HG03521 (cell line): ENCODE results near the gene TFAP2E.

ENCODE experiments used
- ATAC-seq: cut with Tn5 transposase; IDR thresholded peaks from one replicate; pipeline ENCODE4 v1.9.1; 2021; ENCODE audit warnings: mild to moderate bottlenecking, moderate library complexity; ENCODE audit not compliant: unreplicated experiment

The TFAP2E gene

GRCh38 chr1:35556484-35557117 is 16.5 kb upstream of the TFAP2E start:
- ATAC-seq: no peak

- peak; percentile 64 for ATAC-seq
Measured at GRCh38 chr1:35557118-35557610, 15.9 kb upstream of the TFAP2E start, which contains the start of gene KIAA0319L. Gene KIAA0319L (minus strand): TSS chr1:35557403. CDS start chr1:35554491, 2,912 bp downstream.

DNA sequence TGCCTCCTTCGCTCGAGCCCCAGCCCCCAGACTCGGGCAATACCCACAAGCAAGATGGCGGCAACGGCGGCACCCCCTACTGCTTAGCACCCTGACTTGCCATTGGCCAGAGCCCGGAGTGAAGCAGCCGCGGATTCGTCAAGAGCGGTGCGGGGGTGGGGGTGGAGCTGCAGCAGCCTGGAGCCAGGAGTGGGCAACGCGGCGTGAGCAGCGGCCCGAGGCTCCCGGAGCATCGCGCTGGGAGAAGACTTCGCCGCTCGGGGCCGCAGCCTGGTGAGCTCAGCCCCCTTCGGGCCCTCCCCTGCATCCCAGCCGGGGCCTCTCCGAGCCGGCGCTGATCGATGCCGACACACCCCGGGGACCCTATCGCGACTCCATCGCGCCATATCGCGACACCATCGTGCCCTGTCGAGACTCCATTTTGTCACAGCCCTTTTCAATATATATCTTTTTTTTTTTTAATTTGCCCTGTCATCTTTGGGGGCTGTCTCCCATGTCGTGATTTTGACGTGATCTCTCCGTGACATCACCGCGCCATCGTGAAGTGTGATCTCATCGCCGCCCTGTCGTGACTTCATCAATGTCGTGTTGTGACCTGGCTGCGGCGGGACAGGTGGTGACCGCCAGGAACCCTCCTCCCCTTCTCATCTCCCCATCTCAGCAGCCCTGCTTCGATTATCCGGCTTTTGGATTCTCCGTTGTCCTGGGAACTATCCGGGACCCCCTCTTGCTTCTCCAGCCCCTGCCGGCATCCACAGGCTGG is 15.3 kb upstream of the TFAP2E start, which contains the start of gene NCDN:
Gene NCDN, plus strand, starts transcription at position 189 of the 763 bp plus-strand sequence. Its CDS starts 392 bp downstream, at position 581.
- peak; percentile 82 for ATAC-seq

GRCh38 chr1:35558374-35559316 is 14.5 kb upstream of the TFAP2E start:
- no peak for ATAC-seq

DNA sequence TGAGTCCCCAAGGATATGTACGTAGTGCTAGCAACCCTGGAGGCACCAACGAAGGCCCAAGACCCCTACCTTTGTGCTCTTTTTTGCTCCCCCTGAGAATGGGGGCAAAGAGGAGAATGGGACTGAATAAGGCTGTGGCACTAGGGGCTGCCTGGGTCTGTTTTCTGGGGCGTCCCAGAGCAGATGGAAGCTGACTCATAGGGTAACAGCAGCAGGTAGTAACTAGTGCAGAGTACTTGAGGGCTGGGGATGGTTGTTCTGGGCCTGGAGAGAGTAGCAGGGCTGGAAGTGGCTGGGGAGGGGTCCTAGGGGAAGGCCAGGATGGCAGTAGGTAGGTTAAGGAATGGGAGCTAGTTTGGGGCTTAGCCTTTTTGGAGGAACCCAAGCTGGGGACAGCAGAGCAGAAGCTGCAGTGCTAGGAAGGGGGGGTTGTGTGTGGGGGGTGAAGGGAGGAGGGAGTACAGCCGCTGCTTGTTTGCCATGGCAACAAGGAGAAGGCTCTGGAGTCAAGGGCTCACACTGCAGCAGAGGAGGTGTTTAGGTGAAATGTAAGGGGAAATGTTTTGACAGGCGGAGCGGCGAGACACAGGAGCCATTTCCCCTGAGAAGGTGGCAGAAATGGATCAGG is 13.7 kb upstream of the TFAP2E start:
- no peak for ATAC-seq

DNA sequence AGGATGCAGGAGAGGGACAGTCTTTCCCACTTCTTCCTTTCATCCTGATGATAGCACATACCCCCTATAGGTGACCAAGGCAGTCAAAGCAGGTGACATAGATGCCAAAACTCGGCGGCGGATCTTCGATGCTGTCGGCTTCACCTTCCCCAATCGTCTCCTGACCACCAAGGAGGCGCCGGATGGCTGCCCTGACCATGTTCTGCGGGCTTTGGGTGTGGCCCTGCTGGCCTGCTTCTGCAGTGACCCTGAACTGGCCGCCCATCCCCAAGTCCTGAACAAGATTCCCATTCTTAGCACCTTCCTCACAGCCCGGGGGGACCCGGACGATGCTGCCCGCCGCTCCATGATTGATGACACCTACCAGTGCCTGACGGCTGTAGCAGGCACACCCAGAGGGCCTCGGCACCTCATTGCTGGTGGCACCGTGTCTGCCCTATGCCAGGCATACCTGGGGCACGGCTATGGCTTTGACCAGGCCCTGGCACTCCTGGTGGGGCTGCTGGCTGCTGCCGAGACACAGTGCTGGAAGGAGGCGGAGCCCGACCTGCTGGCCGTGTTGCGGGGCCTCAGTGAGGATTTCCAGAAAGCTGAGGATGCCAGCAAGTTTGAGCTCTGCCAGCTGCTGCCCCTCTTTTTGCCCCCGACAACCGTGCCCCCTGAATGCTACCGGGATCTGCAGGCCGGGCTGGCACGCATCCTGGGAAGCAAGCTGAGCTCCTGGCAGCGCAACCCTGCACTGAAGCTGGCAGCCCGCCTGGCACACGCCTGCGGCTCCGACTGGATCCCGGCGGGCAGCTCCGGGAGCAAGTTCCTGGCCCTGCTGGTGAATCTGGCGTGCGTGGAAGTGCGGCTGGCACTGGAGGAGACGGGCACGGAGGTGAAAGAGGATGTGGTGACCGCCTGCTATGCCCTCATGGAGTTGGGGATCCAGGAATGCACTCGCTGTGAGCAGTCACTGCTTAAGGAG is 12.6 kb upstream of the TFAP2E start:
- ATAC-seq: no peak

- no peak for ATAC-seq
Measured at GRCh38 chr1:35561297-35561971, 11.7 kb upstream of the TFAP2E start.

- ATAC-seq: no peak
Measured at GRCh38 chr1:35561972-35562680, 11.0 kb upstream of the TFAP2E start.

DNA sequence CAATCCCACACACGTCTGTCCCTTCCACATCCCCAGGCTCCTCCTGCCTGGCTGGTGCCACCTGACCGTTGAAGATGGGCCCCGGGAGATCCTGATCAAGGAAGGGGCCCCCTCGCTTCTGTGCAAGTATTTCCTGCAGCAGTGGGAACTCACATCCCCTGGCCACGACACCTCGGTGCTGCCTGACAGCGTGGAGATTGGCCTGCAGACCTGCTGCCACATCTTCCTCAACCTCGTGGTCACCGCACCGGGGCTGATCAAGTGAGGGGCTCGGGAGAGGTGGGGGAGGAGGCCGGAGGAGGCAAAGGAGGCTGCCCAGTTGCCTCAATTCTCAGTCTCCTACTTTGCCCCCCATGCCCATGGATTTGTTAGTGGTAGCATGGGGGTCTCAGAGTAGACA is 9.9 kb upstream of the TFAP2E start:
- ATAC-seq: no peak

DNA sequence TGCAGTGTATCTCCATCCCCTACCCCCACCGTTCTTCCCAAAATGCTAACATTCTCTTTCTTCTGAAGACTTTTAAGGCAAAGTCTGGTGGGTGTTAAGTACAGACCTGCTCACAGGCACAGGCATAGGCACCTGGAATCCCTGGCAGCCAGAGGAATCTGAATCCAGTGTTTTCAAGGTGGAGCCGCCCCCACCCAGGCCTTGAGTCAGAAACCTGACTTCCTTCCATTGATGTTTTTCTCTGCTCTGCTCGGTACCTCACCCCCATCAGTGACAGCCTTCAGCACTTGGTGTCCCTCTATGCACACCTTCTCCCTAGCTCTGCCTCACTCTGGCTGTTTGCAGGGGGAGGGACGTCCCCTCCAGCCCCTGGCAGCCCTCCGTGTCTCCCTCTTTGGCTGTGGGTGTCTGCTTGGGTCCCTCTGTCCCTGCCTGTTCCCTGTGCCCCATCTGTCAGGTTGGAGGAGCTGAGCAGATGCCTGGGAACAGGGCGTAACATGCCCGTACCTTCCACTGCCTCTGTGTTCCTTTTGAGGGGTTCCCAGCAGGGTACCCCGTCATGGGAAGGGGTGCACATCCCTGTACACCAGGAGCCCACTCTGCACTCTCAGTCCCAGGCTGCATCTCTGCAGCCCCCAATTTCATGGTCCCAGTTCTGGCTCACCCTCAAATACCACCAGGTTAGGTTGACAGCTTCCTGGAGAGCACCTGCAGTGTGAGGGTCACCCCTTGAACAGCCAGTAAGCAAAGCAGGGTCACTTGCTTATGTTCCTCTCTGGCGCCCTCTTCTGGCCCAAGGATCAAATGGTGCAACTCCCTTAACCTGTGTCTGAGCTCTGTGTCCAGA is 8.9 kb upstream of the TFAP2E start:
- no peak for ATAC-seq

DNA sequence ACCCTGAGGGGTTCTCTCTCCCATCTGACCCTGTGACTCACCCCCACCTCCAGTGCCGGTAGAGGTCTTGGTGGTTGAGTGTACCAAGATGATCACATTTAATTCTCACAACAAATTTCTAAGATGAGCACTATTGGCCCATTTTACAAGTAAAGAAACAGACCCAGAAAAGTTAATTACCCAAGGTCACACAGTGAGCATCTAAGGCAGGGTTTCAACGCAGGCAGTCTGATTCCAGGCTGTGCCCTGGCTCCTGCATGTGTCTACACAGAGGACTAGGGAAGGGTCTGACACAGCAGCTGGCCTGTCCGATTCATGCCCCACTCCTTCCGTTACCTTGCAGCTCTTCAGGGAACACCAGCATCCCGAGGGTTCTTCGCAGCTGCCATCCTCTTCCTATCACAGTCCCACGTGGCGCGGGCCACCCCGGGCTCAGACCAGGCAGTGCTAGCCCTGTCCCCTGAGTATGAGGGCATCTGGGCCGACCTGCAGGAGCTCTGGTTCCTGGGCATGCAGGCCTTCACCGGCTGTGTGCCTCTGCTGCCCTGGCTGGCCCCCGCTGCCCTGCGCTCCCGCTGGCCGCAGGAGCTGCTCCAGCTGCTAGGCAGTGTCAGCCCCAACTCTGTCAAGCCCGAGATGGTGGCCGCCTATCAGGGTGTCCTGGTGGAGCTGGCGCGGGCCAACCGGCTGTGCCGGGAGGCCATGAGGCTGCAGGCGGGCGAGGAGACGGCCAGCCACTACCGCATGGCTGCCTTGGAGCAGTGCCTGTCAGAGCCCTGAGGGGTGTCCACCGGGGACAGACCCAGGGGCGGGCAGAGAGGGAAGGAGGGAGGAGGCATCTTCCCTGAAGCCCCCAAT is 8.0 kb upstream of the TFAP2E start:
- ATAC-seq: no peak

GRCh38 chr1:35565742-35566133 is 7.4 kb upstream of the TFAP2E start:
- no peak for ATAC-seq

DNA sequence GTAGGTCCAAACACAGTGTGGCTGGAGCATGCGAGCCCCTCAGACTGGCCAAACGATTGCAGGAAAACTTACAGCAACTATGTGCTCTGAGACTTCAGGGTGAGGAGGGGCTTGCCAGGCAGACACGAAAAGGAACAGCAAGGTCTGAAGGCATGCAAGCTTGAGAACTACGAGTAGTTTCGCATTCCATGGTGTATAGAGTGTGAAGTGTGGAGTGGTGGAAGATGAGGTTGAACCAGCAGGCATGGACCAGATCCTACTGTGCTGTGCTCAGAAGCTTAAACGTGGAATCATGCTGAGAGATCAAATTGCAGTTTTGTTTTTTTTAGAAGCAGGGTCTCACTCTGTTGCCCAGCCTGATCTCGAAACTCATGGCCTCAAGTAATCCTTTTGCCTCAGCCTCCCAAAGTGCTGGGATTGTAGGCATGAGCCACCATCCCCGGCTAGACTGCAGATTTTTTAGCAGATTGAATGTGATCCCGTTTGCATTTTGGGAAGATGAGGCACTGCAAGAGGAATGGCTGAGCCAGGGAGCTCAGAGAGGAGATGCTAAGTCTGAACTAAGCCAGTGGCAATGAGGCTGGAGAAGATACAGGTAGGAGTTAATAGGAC is 5.1 kb upstream of the TFAP2E start:
- ATAC-seq: no peak

GRCh38 chr1:35568975-35569395 is 4.1 kb upstream of the TFAP2E start:
- no peak for ATAC-seq

DNA sequence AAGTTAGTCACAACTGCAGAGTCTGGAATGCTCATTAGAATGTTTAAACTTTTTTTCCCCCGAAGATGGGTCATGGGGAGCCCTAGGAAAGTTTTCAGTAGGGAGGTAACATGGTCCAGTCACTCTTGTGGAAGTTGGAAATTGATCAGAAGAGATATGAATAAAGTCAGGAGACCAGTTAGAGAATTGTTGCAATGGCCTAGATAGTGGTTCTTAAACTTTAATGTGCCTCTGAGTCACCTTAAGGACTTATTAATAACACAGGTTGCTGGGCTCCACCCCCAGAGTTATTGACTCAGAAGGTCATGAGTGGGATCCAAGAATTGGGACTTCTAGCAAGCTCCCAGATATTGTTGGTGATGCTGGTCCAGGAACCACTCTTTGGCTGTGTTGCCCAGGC is 3.2 kb upstream of the TFAP2E start:
- ATAC-seq: no peak

GRCh38 chr1:35570589-35571137 is 2.5 kb upstream of the TFAP2E start:
- ATAC-seq: no peak
